Urothelium cell line (cell line): ENCODE measurements around the gene WNT7B.
A peak's percentile ranks its signal among the peaks of the same experiment; 100 is the strongest.

Experiments used
- DNase-seq: peaks from one replicate; pipeline ENCODE4 v3.0.0; 2011; ENCODE audit warnings: low spot score, mixed read lengths
- FAIRE-seq: peaks from 2 replicates; lab custom pipeline; 2011; peaks lifted over from hg19 to GRCh38; lab: Jason Lieb, UNC

Gene WNT7B

GRCh38 chr22:45880091-45880715 lies 96.8 kb downstream of the WNT7B start:
- DNase-seq (no peak), FAIRE-seq (peak; percentile 65)

DNA sequence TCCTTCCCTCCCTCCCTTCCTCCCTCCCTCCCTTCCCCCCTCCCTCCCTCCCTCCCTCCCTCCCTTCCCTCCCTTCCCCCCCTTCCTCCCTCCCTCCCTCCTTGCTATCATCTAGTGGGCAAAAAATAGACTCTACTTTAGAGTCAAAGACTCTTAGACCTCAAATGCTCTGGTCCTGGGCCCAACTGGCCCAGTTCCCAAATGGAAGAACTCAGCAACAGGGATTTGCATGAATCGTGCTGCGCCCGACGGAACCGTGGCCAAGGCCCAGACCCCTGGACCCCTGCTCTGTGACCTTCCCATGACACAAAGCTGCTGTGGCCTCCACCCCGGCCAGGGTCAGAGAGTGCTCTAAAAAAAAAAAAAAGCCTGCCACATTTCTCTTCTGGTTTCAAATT lies 97.4 kb downstream of the WNT7B start:
- FAIRE-seq (no peak), DNase-seq (no peak)

- DNase-seq (no peak), FAIRE-seq (no peak)
These were observed 97.9 kb downstream of the WNT7B start for GRCh38 chr22:45878901-45879551.

DNA sequence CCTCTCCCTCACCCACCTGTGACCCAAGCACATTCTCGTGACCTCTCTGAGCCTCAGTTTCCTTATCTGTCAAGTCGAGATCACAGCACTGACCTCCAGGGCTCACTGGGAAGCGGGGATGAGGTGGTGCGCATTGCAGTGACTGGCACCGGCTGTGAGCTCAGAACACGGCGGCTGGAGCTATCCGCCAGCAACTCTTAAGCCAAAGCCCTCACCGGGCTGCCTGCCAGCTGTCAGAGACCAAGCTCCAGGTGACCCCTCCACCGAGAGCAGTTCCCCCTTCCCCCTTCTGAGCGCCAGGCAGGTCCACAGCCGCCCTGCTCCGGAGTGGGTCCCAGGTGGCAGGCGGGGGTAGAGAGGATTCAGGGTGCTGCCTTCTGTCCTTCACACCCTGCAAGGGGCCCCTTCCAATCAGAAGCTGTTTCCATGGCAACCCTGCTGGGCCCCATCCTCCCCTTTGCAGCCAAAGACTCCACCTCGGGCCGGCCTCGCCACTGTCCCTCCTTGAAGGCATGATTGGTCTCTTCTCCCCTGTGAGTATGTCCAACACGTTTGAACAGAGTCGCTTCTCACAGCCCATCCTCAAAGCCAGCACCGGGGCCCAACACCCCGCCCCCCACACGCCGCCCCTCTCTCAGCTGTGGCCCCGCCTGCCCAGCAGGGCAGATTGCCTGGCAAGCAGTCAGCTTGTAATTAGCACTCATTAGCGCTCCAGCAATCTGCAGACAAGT lies 98.7 kb downstream of the WNT7B start:
- DNase-seq (no peak), FAIRE-seq (no peak)

GRCh38 chr22:45877651-45878050 lies 99.3 kb downstream of the WNT7B start:
- DNase-seq (no peak), FAIRE-seq (no peak)

DNA sequence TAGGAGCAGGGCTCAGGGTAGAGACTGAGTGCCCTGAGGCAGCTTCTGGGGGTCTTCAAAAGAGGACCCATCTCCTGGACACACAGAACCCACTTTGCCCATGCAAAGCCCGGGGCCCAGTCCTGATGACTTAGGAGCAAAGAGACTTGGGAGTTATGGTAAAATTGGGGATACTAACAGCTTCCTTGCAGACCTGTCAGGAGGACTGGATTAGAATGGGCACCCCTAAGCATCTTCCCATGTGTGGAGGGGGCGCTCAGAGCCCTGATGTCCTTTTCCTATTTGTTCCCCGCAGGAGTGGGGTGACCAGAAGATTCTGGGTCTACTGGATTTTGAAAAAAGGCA lies 100.0 kb downstream of the WNT7B start:
- no peak for FAIRE-seq
- DNase-seq, result no peak

DNA sequence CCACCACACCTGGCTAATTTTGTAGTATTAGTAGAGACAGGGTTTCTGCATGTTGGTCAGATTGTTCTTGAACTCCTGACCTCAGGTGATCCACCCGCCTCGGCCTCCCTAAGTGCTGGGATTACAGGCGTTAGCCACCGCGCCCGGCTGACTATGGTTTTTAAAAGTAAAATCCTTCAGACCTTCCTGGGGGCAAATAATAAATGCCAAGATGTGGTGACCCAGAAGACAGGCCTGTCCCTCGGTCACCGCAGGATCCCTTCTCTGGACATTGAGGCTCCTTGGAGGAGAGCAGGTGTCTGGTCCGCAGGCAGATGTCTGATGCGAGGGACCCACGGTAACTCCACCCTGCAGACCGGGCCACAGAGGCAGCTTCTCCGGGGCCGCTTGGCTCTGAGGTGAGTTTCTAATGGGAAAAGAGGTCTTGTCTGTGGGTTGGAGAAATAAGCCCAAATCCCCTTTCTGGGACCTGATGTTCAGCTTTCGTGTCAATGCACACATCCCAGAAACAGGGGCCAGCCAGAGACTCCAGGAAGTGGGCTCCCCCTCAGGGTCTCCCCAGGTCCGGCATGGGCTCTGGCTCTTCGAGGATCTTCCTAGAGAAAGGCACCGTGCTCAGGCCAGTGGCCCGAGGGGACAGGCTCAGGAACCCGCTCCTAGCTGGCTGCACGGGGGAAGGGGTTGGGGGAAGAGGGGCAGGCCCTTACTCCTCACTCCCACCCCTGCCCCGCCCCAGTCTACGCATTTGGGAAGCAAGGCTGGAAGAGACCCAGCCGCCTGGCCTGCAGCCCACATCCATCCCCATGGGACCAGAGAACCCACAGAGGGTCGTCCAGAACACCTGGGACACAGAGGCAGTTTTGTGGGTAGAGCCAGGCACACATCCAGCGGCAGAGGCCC lies 100.6 kb downstream of the WNT7B start:
- no peak for DNase-seq

DNA sequence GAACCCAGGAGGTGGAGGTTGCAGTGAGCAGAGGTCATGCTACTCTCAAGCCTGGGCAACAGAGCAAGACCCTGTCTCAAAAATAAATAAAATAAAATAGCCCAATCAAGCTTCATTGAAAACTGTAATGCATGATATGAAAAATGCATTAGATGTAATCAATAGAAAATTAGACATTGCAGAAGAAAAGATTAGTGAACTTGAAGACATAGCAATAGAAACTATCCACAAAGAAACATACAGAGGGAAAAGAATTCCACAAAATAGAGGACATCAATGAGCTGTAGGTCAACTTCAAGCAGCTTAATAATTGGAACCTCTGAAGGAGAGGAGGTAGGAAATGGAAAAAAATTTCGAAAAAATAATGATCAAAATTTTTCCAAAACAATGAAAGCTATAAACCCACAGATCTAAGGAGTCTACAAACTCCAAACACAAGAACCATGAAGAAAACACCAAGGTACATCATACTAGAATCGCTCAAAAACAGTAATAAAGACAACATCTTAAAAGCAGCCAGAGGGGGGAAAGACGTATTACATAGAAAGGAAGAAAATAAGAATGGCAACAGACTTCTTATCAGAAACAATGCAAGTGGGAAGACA lies 104.2 kb downstream of the WNT7B start:
- DNase-seq (no peak), FAIRE-seq (no peak)

More for the DNA sequence above, 100.6 kb downstream of the WNT7B start:
- FAIRE-seq, result no peak

DNA sequence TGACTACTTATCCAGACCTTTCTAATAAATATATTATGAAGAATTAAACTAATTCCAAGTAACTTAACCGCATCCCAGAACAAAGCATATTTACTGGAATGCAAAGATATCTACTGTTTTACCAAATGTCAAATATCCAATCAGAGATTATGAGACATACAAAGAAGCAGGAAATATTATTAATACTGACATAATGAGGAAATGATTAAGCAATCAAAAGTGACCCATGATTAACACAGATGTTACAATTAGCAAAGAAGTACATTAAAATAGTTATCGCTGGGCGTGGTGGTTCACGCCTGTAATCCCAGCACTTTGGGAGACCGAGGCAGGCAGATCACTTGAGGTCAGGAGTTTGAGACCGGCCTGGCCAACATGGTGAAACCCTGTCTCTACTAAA lies 105.2 kb downstream of the WNT7B start:
- FAIRE-seq (no peak), DNase-seq (no peak)
